GM23338 (cell line): Measurements from ENCODE around the gene SELENOM. TPM values are rescaled to one million over a fixed set of nuclear protein-coding genes. Genes with fewer than 3 reads are reported as not detected.

Experiments
- ATAC-seq: fragments of 200-7000 bp; cut with Tn5 transposase; 3 replicates; pipeline ENCODE4 v1.9.1; 2020
- DNase-seq: peaks from one replicate; pipeline ENCODE4 v3.0.0-alpha.2; 2015; ENCODE audit warnings: low spot score
- H2AFZ ChIP-seq: fragments of 200-600 bp; sonication (generic); 2 replicates; pipeline ENCODE4 v1.8.0; 2016; ENCODE audit warnings: antibody characterized with exemption, mild to moderate bottlenecking, moderate library complexity
- H3F3A ChIP-seq: fragments of 200-600 bp; sonication (generic); replicated peaks from 2 replicates; pipeline ENCODE4 v1.8.0; 2017; ENCODE audit warnings: antibody characterized with exemption, mixed run types, low read depth
- H3K27ac ChIP-seq: fragments of 200-600 bp; sonication (generic); 2 replicates; pipeline ENCODE4 v1.6.1; 2016; ENCODE audit warnings: low read depth
- H3K27me3 ChIP-seq: fragments of 200-600 bp; sonication (generic); 2 replicates; pipeline ENCODE4 v1.8.0; 2016; ENCODE audit warnings: mild to moderate bottlenecking, mixed run types, moderate library complexity; ENCODE audit not compliant: insufficient read depth
- H3K36me3 ChIP-seq: fragments of 200-600 bp; sonication (generic); 2 replicates; pipeline ENCODE4 v1.8.0; 2016; ENCODE audit warnings: mild to moderate bottlenecking; ENCODE audit not compliant: insufficient read depth
- H3K4me1 ChIP-seq: fragments of 200-600 bp; sonication (generic); 2 replicates; pipeline ENCODE4 v1.8.0; 2016; ENCODE audit warnings: mild to moderate bottlenecking, moderate library complexity; ENCODE audit not compliant: insufficient read depth
- H3K4me2 ChIP-seq: fragments of 200-600 bp; sonication (generic); 2 replicates; pipeline ENCODE4 v1.7.1; 2017; ENCODE audit warnings: mixed run types
- H3K4me3 ChIP-seq: fragments of 200-600 bp; sonication (generic); 2 replicates; pipeline ENCODE4 v1.6.1; 2016; ENCODE audit warnings: mixed run types
- H3K79me2 ChIP-seq: fragments of 200-600 bp; sonication (generic); replicated peaks from 2 replicates; pipeline ENCODE4 v1.8.0; 2017; ENCODE audit warnings: mild to moderate bottlenecking; ENCODE audit not compliant: insufficient read depth
- H3K9me2 ChIP-seq: fragments of 200-600 bp; sonication (generic); 2 replicates; pipeline ENCODE4 v1.8.0; 2017; ENCODE audit not compliant: insufficient read depth
- H4K20me1 ChIP-seq: fragments of 200-600 bp; sonication (generic); replicated peaks from 2 replicates; pipeline ENCODE4 v1.8.0; 2017; ENCODE audit warnings: mild to moderate bottlenecking; ENCODE audit not compliant: insufficient read depth
- H3K27ac Mint-ChIP-seq: 2 replicates; pipeline ENCODE4 v1.8.0; 2020; ENCODE audit warnings: inconsistent platforms, mild to moderate bottlenecking, moderate library complexity, mixed read lengths
- H3K27me3 Mint-ChIP-seq: 3 replicates; pipeline ENCODE4 v1.8.0; 2022; ENCODE audit warnings: low read depth, mild to moderate bottlenecking, moderate library complexity, mixed read lengths, inconsistent platforms; ENCODE audit not compliant: insufficient read depth, poor library complexity
- H3K36me3 Mint-ChIP-seq: 3 replicates; pipeline ENCODE4 v1.8.0; 2021; ENCODE audit warnings: low read depth, mild to moderate bottlenecking, inconsistent platforms, moderate library complexity, mixed read lengths
- H3K4me1 Mint-ChIP-seq: 3 replicates; pipeline ENCODE4 v1.8.0; 2020; ENCODE audit warnings: mild to moderate bottlenecking, inconsistent platforms, mixed read lengths
- H3K4me3 Mint-ChIP-seq: 3 replicates; pipeline ENCODE4 v1.8.0; 2021; ENCODE audit warnings: moderate library complexity, mild to moderate bottlenecking, inconsistent platforms, mixed read lengths
- H3K9me3 Mint-ChIP-seq: 3 replicates; pipeline ENCODE4 v1.8.0; 2020; ENCODE audit warnings: moderate library complexity, mild to moderate bottlenecking, inconsistent platforms, mixed read lengths
- CREB1 ChIP-seq: fragments of 250-450 bp; sonication (Bioruptor Pico); IDR thresholded peaks from 2 replicates; pipeline ENCODE4 v1.5.0; 2020; ENCODE audit warnings: low read depth, mild to moderate bottlenecking, moderate library complexity
- ETS1 ChIP-seq: IDR thresholded peaks from 2 replicates; pipeline ENCODE4 v1.6.1; 2016; ENCODE audit warnings: antibody characterized with exemption
- POLR2AphosphoS5 ChIP-seq: IDR thresholded peaks from 2 replicates; pipeline ENCODE4 v1.6.1; 2016; ENCODE audit warnings: antibody characterized with exemption, low read depth
- ZNF114 ChIP-seq: fragments of 250-450 bp; sonication (Bioruptor Pico); IDR thresholded peaks from 2 replicates; pipeline ENCODE4 v1.5.0; 2020; ENCODE audit warnings: mild to moderate bottlenecking, moderate library complexity
- ZNF462 ChIP-seq: fragments of 250-450 bp; sonication (Bioruptor Pico); IDR thresholded peaks from 2 replicates; pipeline ENCODE4 v1.5.0; 2020; ENCODE audit warnings: mild to moderate bottlenecking, moderate library complexity
- polyA plus RNA-seq: library from polyadenylated mRNA; unstranded; fragments of >200 nt; fragmentation: Nextera tagmentation; extraction: Ambion mirVana; gene quantifications from 2 replicates; pipeline ENCODE4 v1.2.1, GENCODE V29; 2016
- total RNA-seq: library from RNA; depleted of rRNA; stranded (reverse); fragments of >200 nt; shearing (Covaris generic); gene quantifications from 2 replicates; pipeline ENCODE4 v1.2.3, GENCODE V29; 2014

Gene SELENOM
- total and polyA plus RNA-seq, 2 experiments from 2014 or later = 44.9 to 50.8 TPM

- H3K9me2 ChIP-seq = no peaks in the 10 kb centered on the region
- peak; percentile 77 for ATAC-seq
- no peak within 1 kb of the TSS for H3K27ac Mint-ChIP-seq
Measured at GRCh38 chr22:31122532-31123291, 15.3 kb upstream of the SELENOM start, which contains the start of gene INPP5J. Gene INPP5J (plus strand): TSS chr22:31122966. CDS start chr22:31123015, 49 bp downstream.

GRCh38 chr22:31122196-31122531 lies 14.8 kb upstream of the SELENOM start:
- Histone ChIP-seq H3K4me2 (no peak overlapping the region), H3K9me2 (no peaks in the 10 kb centered on the region), H2AFZ (no peak overlapping the region), H3K4me1 (peaks cover 12% of the 10 kb centered on the region; the same call in 1 of the 2 replicates), H4K20me1 (no peaks in the 10 kb centered on the region), H3K36me3 (no peaks in the 10 kb centered on the region), H3K79me2 (no peaks in the 10 kb centered on the region), H3K27ac (no peak overlapping the region), H3K27me3 (no peaks in the 10 kb centered on the region), H3K4me3 (no peak overlapping the region), H3F3A (no peaks in the 10 kb centered on the region)
- H3K4me3 Mint-ChIP-seq = no peak overlapping the region; the same call in 2 of the 3 replicates
- peaks cover 19% of the 10 kb centered on the region for H3K4me1 Mint-ChIP-seq
- H3K36me3 Mint-ChIP-seq = no peaks in the 10 kb centered on the region
- H3K9me3 Mint-ChIP-seq = no peaks in the 10 kb centered on the region
- TF ChIP-seq POLR2AphosphoS5 = no peak
- TF ChIP-seq ETS1 = no peak
- no peak for TF ChIP-seq ZNF462 (CRISPR knock-in tag)
- peaks cover 15% of the 10 kb centered on the region for H3K27me3 Mint-ChIP-seq
- DNase-seq (no peak), ATAC-seq (no peak)
- no peak overlapping the region for H3K27ac Mint-ChIP-seq

More at GRCh38 chr22:31122532-31123291, 15.3 kb upstream of the SELENOM start, which contains the start of gene INPP5J:
- H3K27me3 ChIP-seq = no peaks in the 10 kb centered on the region
- H4K20me1 ChIP-seq = no peaks in the 10 kb centered on the region
- peak within 1 kb of the TSS; percentile 73 for H3K4me2 ChIP-seq
- H3K79me2 ChIP-seq = no peaks in the 10 kb centered on the region
- TF ChIP-seq POLR2AphosphoS5 = 0 out of 2 replicates have a peak, but pooled peaks have one; percentile 37
- no peak for TF ChIP-seq ZNF114 (CRISPR knock-in tag)
- TF ChIP-seq CREB1 (CRISPR knock-in tag) = peak; percentile 70
- H3K9me3 Mint-ChIP-seq = no peaks in the 10 kb centered on the region
- peaks cover 15% of the 10 kb centered on the region for H3K27me3 Mint-ChIP-seq
- H2AFZ ChIP-seq = peak within 1 kb of the TSS; percentile 83; the same call in 1 of the 2 replicates
- peaks cover 25% of the 10 kb centered on the region for H3K4me1 Mint-ChIP-seq
- H3K4me1 ChIP-seq = peaks cover 13% of the 10 kb centered on the region; the same call in 1 of the 2 replicates
- peak within 1 kb of the TSS; percentile 54 for H3K4me3 ChIP-seq
- peak; percentile 80 for DNase-seq
- H3K27ac ChIP-seq = no peak within 1 kb of the TSS
- H3K36me3 ChIP-seq = no peaks in the 10 kb centered on the region
- peak within 1 kb of the TSS; percentile 74 for H3K4me3 Mint-ChIP-seq
- H3K36me3 Mint-ChIP-seq = no peaks in the 10 kb centered on the region
- no peaks in the 10 kb centered on the region for H3F3A ChIP-seq
